ENCODE measurements around the gene WDR31. TPM values are rescaled to one million over a fixed set of nuclear protein-coding genes. Genes with fewer than 3 reads are reported as not detected.
A peak's percentile ranks its signal among the peaks of the same experiment; 100 is the strongest.

WDR31 gene
- total RNA-seq, 1 donor from 2014 or later = 0.35 TPM

GRCh38 chr9:113306566-113306965, 33.5 kb downstream of the WDR31 start:
- H3K4me3 ChIP-seq (ENCODE audit: low read depth, low read length) = no peak overlapping the region
- DNase-seq (ENCODE audit: low read depth) = no peak
- no peak for TF ChIP-seq CTCF (conservative IDR thresholded peaks at IDR 0.05; ENCODE audit: low read depth, low read length)

GRCh38 chr9:113302792-113303418, 37.2 kb downstream of the WDR31 start, which contains the start of gene RNF183:
RNF183 (minus strand) TSS chr9:113303376; CDS start chr9:113298184, 5,192 bp downstream.
- DNase-seq (ENCODE audit: low read depth) = peak; percentile 55
- TF ChIP-seq CTCF (conservative IDR thresholded peaks at IDR 0.05; ENCODE audit: low read depth, low read length) = no peak
- peak within 1 kb of the TSS; percentile 43 for H3K4me3 ChIP-seq (ENCODE audit: low read depth, low read length)

GRCh38 chr9:113301548-113301947, 38.5 kb downstream of the WDR31 start:
- H3K4me3 ChIP-seq (ENCODE audit: low read depth, low read length) = no peak overlapping the region
- TF ChIP-seq CTCF (conservative IDR thresholded peaks at IDR 0.05; ENCODE audit: low read depth, low read length) = no peak
- DNase-seq (ENCODE audit: low read depth) = no peak

- no peak for TF ChIP-seq CTCF (conservative IDR thresholded peaks at IDR 0.05; ENCODE audit: low read depth, low read length)
- no peak for DNase-seq (ENCODE audit: low read depth)
- H3K4me3 ChIP-seq (ENCODE audit: low read depth, low read length) = no peak overlapping the region
Measured at GRCh38 chr9:113299800-113300292, 40.2 kb downstream of the WDR31 start.

GRCh38 chr9:113298924-113299770, 40.9 kb downstream of the WDR31 start:
- TF ChIP-seq CTCF (conservative IDR thresholded peaks at IDR 0.05; ENCODE audit: low read depth, low read length) = no peak
- no peak overlapping the region for H3K4me3 ChIP-seq (ENCODE audit: low read depth, low read length)
- no peak for DNase-seq (ENCODE audit: low read depth)

- no peak for TF ChIP-seq CTCF (conservative IDR thresholded peaks at IDR 0.05; ENCODE audit: low read depth, low read length)
- H3K4me3 ChIP-seq (ENCODE audit: low read depth, low read length) = no peak overlapping the region
- DNase-seq (ENCODE audit: low read depth) = no peak
Measured at GRCh38 chr9:113298311-113298710, 41.8 kb downstream of the WDR31 start.
